Naive thymus-derived CD4-positive, alpha-beta T cell (primary cell): ENCODE measurements around the gene SYNDIG1. TPM values are rescaled to one million over a fixed set of nuclear protein-coding genes. Genes with fewer than 3 reads are reported as not detected.

Experiments used
- ATAC-seq: fragments of 150-1000 bp; cut with Tn5 transposase; 2 replicates; pipeline ENCODE4 v1.10.0; 2021; ENCODE audit warnings: mild to moderate bottlenecking, moderate library complexity
- CTCF ChIA-PET: fragments of 350-600 bp; sonication (Branson Sonifier 250); formaldehyde crosslinking; loops from one replicate; lab custom pipeline; 2021; ENCODE audit warnings: antibody characterized with exemption; lab: Charles Lee
- POLR2A ChIA-PET: fragments of 350-600 bp; sonication (Branson Sonifier 250); formaldehyde crosslinking; loops from one replicate; lab custom pipeline; 2021; ENCODE audit warnings: antibody characterized with exemption, inconsistent platforms; lab: Charles Lee
- DNase-seq, 9 donors: peaks; one replicate each; pipeline versions ENCODE4 v3.0.0 to v3.0.0-alpha.2; 2020 to 2022; ENCODE audit warnings: mixed read lengths in 1 of 9
- H3K27ac ChIP-seq: one replicate; pipeline ENCODE4 v1.7.0; 2013; ENCODE audit warnings: mild to moderate bottlenecking, low read depth, low read length, moderate library complexity
- H3K27me3 ChIP-seq, 2 donors: one replicate each; pipeline ENCODE4 v1.7.0; 2013; ENCODE audit warnings: low read length in 2 of 2, mild to moderate bottlenecking in 2 of 2, moderate library complexity in 2 of 2; ENCODE audit not compliant: control insufficient read depth in 2 of 2, insufficient read depth in 2 of 2
- H3K36me3 ChIP-seq, 3 experiments: 1 replicate in 2 of 3; 2 replicates in 1 of 3; pipeline ENCODE4 v1.7.0; 2013; ENCODE audit warnings: low read length in 3 of 3, mild to moderate bottlenecking in 3 of 3, moderate library complexity in 1 of 3; ENCODE audit not compliant: insufficient read depth in 3 of 3, control insufficient read depth in 2 of 3
- H3K4me1 ChIP-seq, 2 donors: one replicate each; pipeline ENCODE4 v1.7.0; 2013; ENCODE audit warnings: low read length in 2 of 2, mild to moderate bottlenecking in 2 of 2, moderate library complexity in 1 of 2; ENCODE audit not compliant: control insufficient read depth in 2 of 2, insufficient read depth in 2 of 2
- H3K4me3 ChIP-seq: 2 replicates; pipeline ENCODE4 v1.7.0; 2013; ENCODE audit warnings: mild to moderate bottlenecking, low read length
- H3K9me3 ChIP-seq, 3 experiments: 1 replicate in 2 of 3; 2 replicates in 1 of 3; pipeline ENCODE4 v1.7.0; 2013; ENCODE audit warnings: low read length in 3 of 3; ENCODE audit not compliant: control insufficient read depth in 2 of 3
- H3K27ac Mint-ChIP-seq, 9 donors: one replicate each; pipeline ENCODE4 v1.8.0; 2020 to 2022; ENCODE audit warnings: mixed read lengths in 9 of 9, mild to moderate bottlenecking in 8 of 9, moderate library complexity in 5 of 9, inconsistent platforms in 2 of 9
- H3K27me3 Mint-ChIP-seq, 5 donors: one replicate each; pipeline ENCODE4 v1.8.0; 2021 to 2022; ENCODE audit warnings: mixed read lengths in 5 of 5, mild to moderate bottlenecking in 1 of 5
- H3K36me3 Mint-ChIP-seq, 5 donors: one replicate each; pipeline ENCODE4 v1.8.0; 2020 to 2022; ENCODE audit warnings: mixed read lengths in 5 of 5, mild to moderate bottlenecking in 3 of 5, inconsistent platforms in 1 of 5
- H3K4me1 Mint-ChIP-seq, 7 donors: one replicate each; pipeline ENCODE4 v1.8.0; 2020 to 2022; ENCODE audit warnings: mixed read lengths in 7 of 7, mild to moderate bottlenecking in 3 of 7, inconsistent platforms in 1 of 7
- H3K4me3 Mint-ChIP-seq, 10 donors: one replicate each; pipeline ENCODE4 v1.8.0; 2020 to 2022; ENCODE audit warnings: mild to moderate bottlenecking in 10 of 10, mixed read lengths in 10 of 10, moderate library complexity in 6 of 10, inconsistent platforms in 2 of 10
- H3K9me3 Mint-ChIP-seq, 11 donors: one replicate each; pipeline ENCODE4 v1.8.0; 2020 to 2022; ENCODE audit warnings: mixed read lengths in 11 of 11, mild to moderate bottlenecking in 4 of 11, inconsistent platforms in 1 of 11, moderate library complexity in 1 of 11
- intact Hi-C, 2 donors: fragments of 100-400 bp; cut with micrococcal nuclease; formaldehyde crosslinking; loops; one replicate each; pipeline ENCODE4 v1.15.1; 2023
- polyA plus RNA-seq, 2 donors: library from polyadenylated mRNA; unstranded; fragments of 300-500 nt; fragmentation: Illumina TruSeq; gene quantifications; one replicate each; pipeline ENCODE4 v1.2.3, GENCODE V29; 2021
- total RNA-seq, 6 experiments: library from RNA in 5 of 6; stranded (reverse) in 5 of 6; gene quantifications; 1 replicate in 5 of 6; 2 replicates in 1 of 6; pipeline ENCODE4 v1.2.3 and lab custom pipeline; 2021 to 2026

The SYNDIG1 gene
- total and polyA plus RNA-seq, 7 experiments from 2014 or later = not detected

DNA sequence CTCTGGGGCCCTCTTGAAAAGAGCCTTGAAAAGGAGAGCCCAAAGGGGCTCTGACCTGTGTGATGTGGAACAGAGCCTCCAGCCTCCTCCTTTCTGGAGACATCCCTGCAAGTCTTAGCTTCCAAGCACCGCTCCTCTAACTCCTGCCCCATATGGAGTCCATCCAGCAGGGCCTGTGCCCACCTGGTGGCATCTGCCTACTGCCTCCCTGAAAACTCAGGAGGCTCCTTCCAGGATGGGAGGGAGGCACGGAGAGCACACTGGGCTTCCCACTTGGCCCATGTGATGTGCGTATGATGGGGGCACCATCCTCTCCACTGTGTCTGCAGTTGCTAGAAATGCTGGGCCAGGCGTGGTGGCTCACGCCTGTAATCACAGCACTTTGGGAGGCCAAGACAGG is 98.1 kb downstream of the SYNDIG1 start:
- Histone ChIP-seq H3K9me3 (peaks cover 0 to 17% (median 0%) of the 10 kb centered on the region in 3 experiments), H3K36me3 (no peaks in the 10 kb centered on the region), H3K4me1 (no peaks in the 10 kb centered on the region), H3K27me3 (no peaks in the 10 kb centered on the region), H3K4me3 (no peak overlapping the region), H3K27ac (no peak overlapping the region)
- Mint-ChIP-seq H3K27ac (no peak overlapping the region), H3K4me1 (peaks cover 0 to 1% (median 0%) of the 10 kb centered on the region in 7 donors), H3K27me3 (peaks cover 0 to 30% (median 13%) of the 10 kb centered on the region in 5 donors), H3K9me3 (peaks cover 0 to 33% (median 9%) of the 10 kb centered on the region in 11 donors), H3K4me3 (no peak overlapping the region), H3K36me3 (peaks cover 0 to 4% (median 0%) of the 10 kb centered on the region in 5 donors)
- ChIA-PET CTCF (no interaction called here), POLR2A (no interaction called here)
- ATAC-seq (no peak), DNase-seq (no peak)
- intact Hi-C loops = no loop called here

DNA sequence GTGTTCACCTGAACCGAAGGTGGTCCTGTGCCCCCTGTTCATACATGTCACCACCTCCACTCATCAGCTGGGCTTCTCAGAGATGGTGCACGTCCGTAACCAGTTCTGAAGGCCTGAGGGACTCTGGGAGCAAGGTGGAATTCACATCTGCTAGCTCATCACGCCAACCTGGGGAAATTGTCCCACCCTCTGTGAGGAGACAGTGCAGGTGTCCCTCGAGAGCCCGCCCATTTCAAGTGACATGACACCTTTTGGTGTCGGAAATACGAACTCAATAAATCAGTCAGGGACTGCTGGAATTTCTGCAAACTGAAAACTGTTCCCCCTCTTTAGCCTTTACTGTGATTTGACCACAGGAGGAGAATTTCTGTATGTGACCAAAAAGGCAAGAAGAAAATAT is 99.4 kb downstream of the SYNDIG1 start:
- ChIA-PET CTCF (interaction anchor here (0.5 kb wide), 1 partner anchor 22 kb away, joined by 3 read pairs; no protein-coding TSS in a partner anchor), POLR2A (no interaction called here)
- Histone ChIP-seq H3K4me1 (no peaks in the 10 kb centered on the region), H3K4me3 (no peak overlapping the region), H3K27me3 (no peaks in the 10 kb centered on the region), H3K36me3 (no peaks in the 10 kb centered on the region), H3K9me3 (peaks cover 0 to 4% (median 0%) of the 10 kb centered on the region in 3 experiments), H3K27ac (no peak overlapping the region)
- no peak overlapping the region for H3K4me3 Mint-ChIP-seq
- intact Hi-C loops = no loop called here
- ATAC-seq = no peak
- H3K9me3 Mint-ChIP-seq = peaks cover 0 to 24% (median 7%) of the 10 kb centered on the region in 11 donors
- H3K27ac Mint-ChIP-seq = no peak overlapping the region
- H3K27me3 Mint-ChIP-seq = peaks cover 0 to 30% (median 13%) of the 10 kb centered on the region in 5 donors
- H3K36me3 Mint-ChIP-seq = no peaks in the 10 kb centered on the region
- no peak for DNase-seq
- H3K4me1 Mint-ChIP-seq = peaks cover 0 to 1% (median 0%) of the 10 kb centered on the region in 7 donors

- Mint-ChIP-seq H3K36me3 (no peaks in the 10 kb centered on the region), H3K4me1 (no peaks in the 10 kb centered on the region), H3K9me3 (peaks cover 0 to 2% (median 0%) of the 10 kb centered on the region in 11 donors), H3K27ac (no peak overlapping the region), H3K27me3 (peaks cover 0 to 11% (median 0%) of the 10 kb centered on the region in 5 donors), H3K4me3 (no peak overlapping the region)
- ChIA-PET CTCF (no interaction called here), POLR2A (no interaction called here)
- Histone ChIP-seq H3K4me3 (no peak overlapping the region), H3K27me3 (no peaks in the 10 kb centered on the region), H3K9me3 (no peaks in the 10 kb centered on the region), H3K27ac (no peak overlapping the region), H3K4me1 (no peaks in the 10 kb centered on the region), H3K36me3 (no peaks in the 10 kb centered on the region)
- no peak for DNase-seq
- intact Hi-C loops = no loop called here
- no peak for ATAC-seq
Observed at GRCh38 chr20:24571159-24571558, 101.7 kb downstream of the SYNDIG1 start.

GRCh38 chr20:24572140-24572539 is 102.7 kb downstream of the SYNDIG1 start:
- POLR2A ChIA-PET = no interaction called here
- no peak overlapping the region for H3K27ac ChIP-seq
- DNase-seq (no peak), ATAC-seq (no peak)
- CTCF ChIA-PET = no interaction called here
- Mint-ChIP-seq H3K36me3 (no peaks in the 10 kb centered on the region), H3K4me1 (no peaks in the 10 kb centered on the region), H3K27me3 (peaks cover 0 to 11% (median 0%) of the 10 kb centered on the region in 5 donors), H3K9me3 (no peaks in the 10 kb centered on the region), H3K27ac (no peak overlapping the region), H3K4me3 (no peak overlapping the region)
- H3K4me1 ChIP-seq = no peaks in the 10 kb centered on the region
- H3K36me3 ChIP-seq = no peaks in the 10 kb centered on the region
- intact Hi-C loops = no loop called here
- H3K9me3 ChIP-seq = no peaks in the 10 kb centered on the region
- no peak overlapping the region for H3K4me3 ChIP-seq
- H3K27me3 ChIP-seq = no peaks in the 10 kb centered on the region

DNA sequence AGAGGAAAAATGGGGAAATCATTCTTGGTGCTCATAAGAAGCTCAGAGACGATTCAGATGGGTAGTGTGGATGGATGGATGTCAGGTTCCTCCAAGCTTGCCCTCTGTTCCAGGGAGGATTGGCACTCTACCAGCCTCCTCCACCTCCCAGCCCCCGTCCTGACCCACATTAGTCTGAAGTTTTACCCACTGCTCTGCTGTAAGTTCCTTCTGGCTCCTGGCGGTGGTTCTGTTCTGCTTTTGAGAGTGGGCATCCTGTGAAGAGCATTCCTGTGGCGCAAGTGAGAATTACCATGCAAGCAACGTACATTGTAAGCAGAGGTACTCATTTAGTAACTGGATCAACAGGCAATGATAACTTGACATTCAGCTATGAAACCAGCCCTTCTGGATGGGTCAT is 103.4 kb downstream of the SYNDIG1 start:
- H3K36me3 Mint-ChIP-seq = no peaks in the 10 kb centered on the region

DNA sequence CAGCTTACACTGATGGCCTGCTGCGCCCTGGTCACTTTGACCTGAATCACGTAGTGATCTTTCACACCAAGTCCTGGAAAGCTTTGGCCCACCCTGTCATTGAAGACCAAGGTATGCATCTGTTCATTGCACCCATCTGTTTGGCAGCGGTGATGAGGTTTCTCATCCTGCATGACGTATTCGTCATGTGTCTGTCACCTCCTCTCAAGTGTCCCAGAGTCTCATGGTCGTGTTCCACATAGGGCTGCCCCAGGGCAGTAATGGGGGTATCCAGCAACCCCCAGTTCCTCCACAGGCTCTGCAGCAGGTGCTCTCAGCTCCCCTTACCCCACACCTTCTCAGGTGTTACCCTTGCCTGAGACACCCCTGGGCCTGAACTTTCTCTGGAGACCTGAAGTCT is 104.1 kb downstream of the SYNDIG1 start:
- no peak overlapping the region for H3K27ac ChIP-seq
- peaks cover 0 to 4% (median 0%) of the 10 kb centered on the region in 5 donors for H3K27me3 Mint-ChIP-seq
- H3K9me3 Mint-ChIP-seq = no peaks in the 10 kb centered on the region
- no peak overlapping the region for H3K4me3 ChIP-seq
- no peaks in the 10 kb centered on the region for H3K9me3 ChIP-seq
- H3K36me3 Mint-ChIP-seq = no peaks in the 10 kb centered on the region
- intact Hi-C loops = no loop called here
- ATAC-seq (no peak), DNase-seq (no peak)
- H3K4me1 Mint-ChIP-seq = no peaks in the 10 kb centered on the region
- H3K27me3 ChIP-seq = no peaks in the 10 kb centered on the region
- H3K27ac Mint-ChIP-seq = no peak overlapping the region
- ChIA-PET CTCF (no interaction called here), POLR2A (no interaction called here)
- no peak overlapping the region for H3K4me3 Mint-ChIP-seq
- H3K36me3 ChIP-seq = no peaks in the 10 kb centered on the region
- H3K4me1 ChIP-seq = no peaks in the 10 kb centered on the region

More for the DNA sequence above, 103.4 kb downstream of the SYNDIG1 start:
- intact Hi-C loops = no loop called here
- no peak overlapping the region for H3K4me3 ChIP-seq
- no peak for DNase-seq
- CTCF ChIA-PET = no interaction called here
- Mint-ChIP-seq H3K4me3 (no peak overlapping the region), H3K9me3 (no peaks in the 10 kb centered on the region), H3K4me1 (no peaks in the 10 kb centered on the region), H3K27ac (peak overlapping the region in 1 of 9 donors; percentile 3), H3K27me3 (peaks cover 0 to 5% (median 0%) of the 10 kb centered on the region in 5 donors)
- POLR2A ChIA-PET = no interaction called here
- no peaks in the 10 kb centered on the region for H3K9me3 ChIP-seq
- no peaks in the 10 kb centered on the region for H3K36me3 ChIP-seq
- H3K27me3 ChIP-seq = no peaks in the 10 kb centered on the region
- H3K27ac ChIP-seq = no peak overlapping the region
- no peak for ATAC-seq
- H3K4me1 ChIP-seq = no peaks in the 10 kb centered on the region

DNA sequence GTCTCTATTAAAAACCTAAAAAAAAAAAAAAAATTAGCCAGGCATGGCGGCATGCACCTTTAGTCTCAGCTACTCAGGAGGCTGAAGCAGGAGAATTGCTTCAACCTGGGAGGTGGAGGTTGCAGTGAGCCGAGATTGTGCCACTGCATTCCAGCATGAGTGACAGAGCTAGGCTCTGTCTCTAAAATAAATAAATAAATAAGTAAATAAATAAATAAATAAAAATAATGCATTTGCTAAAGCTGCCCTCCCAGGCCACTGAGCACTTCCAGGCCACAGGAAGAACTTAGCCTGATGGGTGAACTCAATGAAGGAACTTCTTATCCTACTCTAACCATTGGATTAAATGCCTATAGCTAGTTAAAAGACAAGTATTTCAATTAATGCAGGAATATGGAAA is 104.9 kb downstream of the SYNDIG1 start:
- Histone ChIP-seq H3K27ac (no peak overlapping the region), H3K4me1 (no peaks in the 10 kb centered on the region), H3K4me3 (no peak overlapping the region), H3K27me3 (no peaks in the 10 kb centered on the region), H3K9me3 (no peaks in the 10 kb centered on the region), H3K36me3 (no peaks in the 10 kb centered on the region)
- ChIA-PET POLR2A (no interaction called here), CTCF (no interaction called here)
- intact Hi-C loops = no loop called here
- Mint-ChIP-seq H3K4me1 (no peaks in the 10 kb centered on the region), H3K27me3 (peaks cover 0 to 4% (median 0%) of the 10 kb centered on the region in 5 donors), H3K36me3 (no peaks in the 10 kb centered on the region), H3K9me3 (no peaks in the 10 kb centered on the region), H3K27ac (no peak overlapping the region), H3K4me3 (no peak overlapping the region)
- no peak for ATAC-seq
- DNase-seq = no peak
